ENCODE measurements around the gene ZNF275. TPM values are rescaled to one million over a fixed set of nuclear protein-coding genes. Genes with fewer than 3 reads are reported as not detected.
"Not testable (repeated sequence)": the region's sequence is repeated elsewhere in the genome, so short reads cannot be mapped to it uniquely, and the experiment has no call there.

ZNF275 gene
- total and polyA plus RNA-seq, 5 experiments from 2014 or later = 4.8 to 17.1 (median 7.5) TPM

DNA sequence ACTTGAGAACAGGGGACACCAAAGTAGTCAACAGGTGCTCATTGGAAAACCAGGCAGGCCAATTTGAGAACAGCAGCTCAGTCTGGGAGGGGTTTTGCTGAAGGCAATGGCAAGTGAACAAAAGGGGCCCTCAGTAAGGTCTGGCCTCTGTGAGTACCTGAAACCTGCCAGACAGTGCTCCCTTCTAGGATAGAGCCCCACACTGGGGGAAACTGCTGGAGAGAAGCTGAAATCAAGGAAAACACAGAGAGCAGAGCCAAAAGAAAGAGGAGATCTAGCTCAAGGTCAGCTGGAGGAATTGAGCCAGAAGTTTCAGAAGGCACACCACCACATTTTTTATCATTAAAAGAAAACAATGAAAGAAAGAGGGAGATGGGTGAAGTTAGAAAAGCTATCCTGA, 39.0 kb downstream of the ZNF275 start:
- H3K27me3 Mint-ChIP-seq = peaks cover 0 to 3% (median 0%) of the 10 kb centered on the region in 5 donors
- H3K9me3 Mint-ChIP-seq = no peaks in the 10 kb centered on the region
- no peak overlapping the region for H3K27ac Mint-ChIP-seq
- H3K4me1 Mint-ChIP-seq = no peaks in the 10 kb centered on the region
- POLR2A ChIA-PET = no interaction called here
- DNase-seq = no peak
- no peak overlapping the region for H3K4me3 Mint-ChIP-seq
- H3K36me3 Mint-ChIP-seq = no peaks in the 10 kb centered on the region
- ATAC-seq = no peak

DNA sequence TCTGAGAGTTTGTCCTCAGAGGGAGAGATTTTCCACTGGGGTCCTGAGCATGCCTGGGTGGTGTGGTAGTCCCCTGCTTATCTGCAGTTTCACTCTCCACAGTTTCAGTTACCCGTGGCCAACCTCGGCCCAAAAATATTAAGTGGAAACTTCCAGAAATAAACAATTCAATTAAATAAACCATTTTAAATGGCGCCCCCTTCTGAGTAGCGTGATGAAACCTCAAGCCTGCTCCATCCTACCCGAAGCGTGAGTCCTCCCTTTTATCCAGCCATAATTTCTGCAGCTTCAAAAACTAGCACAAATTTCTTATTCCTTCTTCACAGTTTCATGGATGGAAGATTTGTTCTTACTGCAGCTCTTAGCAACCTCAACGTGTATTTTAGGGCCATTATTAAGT, 40.5 kb downstream of the ZNF275 start:
- peak overlapping the region in 1 of 10 donors; percentile 27 for H3K27ac Mint-ChIP-seq
- no peaks in the 10 kb centered on the region for H3K9me3 Mint-ChIP-seq
- H3K4me3 Mint-ChIP-seq = no peak overlapping the region
- ATAC-seq = no peak
- no peaks in the 10 kb centered on the region for H3K4me1 Mint-ChIP-seq
- POLR2A ChIA-PET = no interaction called here
- H3K27me3 Mint-ChIP-seq = peaks cover 0 to 3% (median 0%) of the 10 kb centered on the region in 5 donors
- H3K36me3 Mint-ChIP-seq = no peaks in the 10 kb centered on the region
- no peak for DNase-seq

GRCh38 chrX:153375571-153375970, 41.6 kb downstream of the ZNF275 start:
- POLR2A ChIA-PET = no interaction called here
- H3K4me1 Mint-ChIP-seq = peaks cover 0 to 1% (median 0%) of the 10 kb centered on the region in 4 donors
- no peaks in the 10 kb centered on the region for H3K9me3 Mint-ChIP-seq

GRCh38 chrX:153377727-153378126, 43.8 kb downstream of the ZNF275 start:
- peaks cover 0 to 1% (median 0%) of the 10 kb centered on the region in 4 donors for H3K4me1 Mint-ChIP-seq
- no peak for ATAC-seq
- no peaks in the 10 kb centered on the region for H3K27me3 Mint-ChIP-seq
- POLR2A ChIA-PET = no interaction called here
- H3K27ac Mint-ChIP-seq = no peak overlapping the region
- no peaks in the 10 kb centered on the region for H3K36me3 Mint-ChIP-seq
- no peak overlapping the region for H3K4me3 Mint-ChIP-seq
- DNase-seq = no peak
- no peaks in the 10 kb centered on the region for H3K9me3 Mint-ChIP-seq

More at GRCh38 chrX:153375571-153375970, 41.6 kb downstream of the ZNF275 start:
- peaks cover 0 to 2% (median 0%) of the 10 kb centered on the region in 5 donors for H3K27me3 Mint-ChIP-seq
- H3K27ac Mint-ChIP-seq = no peak overlapping the region
- H3K4me3 Mint-ChIP-seq = no peak overlapping the region
- no peaks in the 10 kb centered on the region for H3K36me3 Mint-ChIP-seq
- ATAC-seq (no peak), DNase-seq (no peak)

DNA sequence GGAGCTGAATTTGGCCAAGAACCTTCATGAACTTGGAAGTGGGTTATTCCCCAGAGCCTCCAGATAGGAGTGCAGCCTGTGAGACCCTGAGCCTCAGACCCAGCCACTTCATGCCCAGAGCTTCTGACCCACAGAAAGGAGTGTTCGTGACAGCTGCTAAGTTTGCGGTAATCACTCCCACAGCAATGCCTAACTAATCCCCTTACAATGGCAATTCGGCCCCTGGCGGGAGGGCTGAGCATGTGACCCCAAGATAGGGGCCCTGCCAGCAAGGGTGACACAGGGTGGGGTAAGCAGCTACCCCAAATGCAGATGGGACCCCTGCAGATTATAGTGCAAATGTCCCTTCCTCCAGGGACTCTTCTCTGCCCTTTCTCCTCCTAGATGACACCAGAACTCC, 44.7 kb downstream of the ZNF275 start:
- H3K27ac Mint-ChIP-seq = peak overlapping the region in 1 of 10 donors; percentile 29
- peaks cover 0 to 1% (median 0%) of the 10 kb centered on the region in 4 donors for H3K4me1 Mint-ChIP-seq
- H3K36me3 Mint-ChIP-seq = no peaks in the 10 kb centered on the region
- no peaks in the 10 kb centered on the region for H3K9me3 Mint-ChIP-seq
- no peak overlapping the region for H3K4me3 Mint-ChIP-seq
- DNase-seq = no peak
- ATAC-seq = no peak
- no peaks in the 10 kb centered on the region for H3K27me3 Mint-ChIP-seq
- POLR2A ChIA-PET = no interaction called here

- DNase-seq (no peak), ATAC-seq (no peak)
- Mint-ChIP-seq H3K4me3 (no peak overlapping the region), H3K27me3 (no peaks in the 10 kb centered on the region), H3K9me3 (no peaks in the 10 kb centered on the region), H3K4me1 (peaks cover 0 to 1% (median 0%) of the 10 kb centered on the region in 4 donors), H3K36me3 (no peaks in the 10 kb centered on the region), H3K27ac (no peak overlapping the region)
- POLR2A ChIA-PET = no interaction called here
Measured at GRCh38 chrX:153379508-153379907, 45.6 kb downstream of the ZNF275 start.

- DNase-seq = no peak
- POLR2A ChIA-PET = no interaction called here
- Mint-ChIP-seq H3K9me3 (no peaks in the 10 kb centered on the region), H3K27me3 (no peaks in the 10 kb centered on the region), H3K36me3 (no peaks in the 10 kb centered on the region), H3K27ac (peak overlapping the region in 1 of 10 donors; percentile 9), H3K4me1 (peaks cover 0 to 1% (median 0%) of the 10 kb centered on the region in 4 donors), H3K4me3 (no peak overlapping the region)
- no peak for ATAC-seq
Measured at GRCh38 chrX:153379971-153380581, 46.1 kb downstream of the ZNF275 start.

DNA sequence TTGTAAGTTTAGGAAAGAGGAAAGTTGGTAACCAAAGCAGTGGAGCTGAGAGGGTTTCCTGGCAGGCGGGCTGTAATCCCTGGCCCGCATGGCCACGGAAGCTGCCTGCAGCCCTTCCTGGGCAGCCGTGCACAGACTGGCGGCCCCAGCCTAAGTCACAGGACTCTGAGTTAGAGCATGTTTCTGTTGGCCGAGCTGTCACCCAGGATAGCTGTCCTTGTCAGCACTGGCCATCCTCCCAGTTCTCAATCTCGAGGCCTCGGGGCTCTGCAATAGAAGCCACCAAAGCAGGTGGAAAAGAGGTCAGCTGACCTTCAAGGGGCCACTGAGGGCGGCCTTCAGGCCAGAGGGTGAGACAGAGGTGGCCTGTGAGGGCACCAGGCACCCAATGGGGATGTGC, 46.7 kb downstream of the ZNF275 start:
- no peaks in the 10 kb centered on the region for H3K36me3 Mint-ChIP-seq
- H3K4me3 Mint-ChIP-seq = no peak overlapping the region
- H3K9me3 Mint-ChIP-seq = no peaks in the 10 kb centered on the region
- no peaks in the 10 kb centered on the region for H3K27me3 Mint-ChIP-seq
- no peak overlapping the region for H3K27ac Mint-ChIP-seq
- peaks cover 0 to 1% (median 0%) of the 10 kb centered on the region in 4 donors for H3K4me1 Mint-ChIP-seq
- POLR2A ChIA-PET = no interaction called here
- ATAC-seq (no peak), DNase-seq (no peak)

DNA sequence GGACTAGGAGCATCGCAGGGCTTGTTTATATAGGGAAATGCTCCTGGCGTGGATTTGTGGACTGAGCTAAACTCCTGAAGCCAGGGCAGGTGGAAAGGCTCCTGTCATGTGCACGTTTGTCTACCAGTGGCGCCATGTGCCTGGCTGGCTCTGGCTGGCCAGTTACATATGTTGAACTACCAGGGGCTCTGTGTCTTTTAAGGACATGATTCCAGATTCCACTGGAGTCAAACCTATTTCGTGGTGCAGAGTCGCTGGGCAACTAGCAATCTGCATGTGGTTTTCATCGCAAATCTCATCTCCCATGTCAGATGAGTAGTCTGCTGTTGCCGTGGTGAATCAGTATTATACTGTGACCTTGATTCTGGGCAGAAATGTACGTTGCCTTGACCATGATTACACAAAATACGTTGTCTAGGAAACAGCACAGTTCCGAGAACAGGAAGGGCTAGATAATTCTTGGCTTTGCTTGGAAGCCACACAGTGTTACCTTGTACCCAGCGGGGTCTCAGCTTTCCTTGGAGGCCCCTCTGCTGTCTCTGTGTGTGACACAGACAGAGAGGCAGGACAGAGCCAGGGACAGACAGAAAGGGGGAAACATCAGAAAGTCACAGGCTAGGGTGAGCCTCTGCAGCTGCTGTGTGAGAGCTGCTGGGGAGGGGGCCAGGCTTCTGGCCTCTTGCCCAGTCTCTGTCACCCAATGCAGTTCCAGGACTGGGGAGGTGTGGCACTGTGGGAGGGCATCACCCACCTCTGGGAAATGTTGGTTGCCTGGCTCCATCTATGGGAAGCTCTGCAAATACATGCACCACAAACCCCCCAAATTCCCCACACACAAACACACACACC, 48.0 kb downstream of the ZNF275 start:
- Mint-ChIP-seq H3K36me3 (no peaks in the 10 kb centered on the region), H3K27me3 (no peaks in the 10 kb centered on the region), H3K4me1 (peaks cover 0 to 1% (median 0%) of the 10 kb centered on the region in 4 donors), H3K27ac (peak overlapping the region in 1 of 10 donors; percentile 23), H3K4me3 (no peak overlapping the region), H3K9me3 (no peaks in the 10 kb centered on the region)
- POLR2A ChIA-PET = no interaction called here
- ATAC-seq = peak; percentile 42 to 59
- peak in 4 of 10 donors; percentile 2 to 35 (median 19) for DNase-seq

DNA sequence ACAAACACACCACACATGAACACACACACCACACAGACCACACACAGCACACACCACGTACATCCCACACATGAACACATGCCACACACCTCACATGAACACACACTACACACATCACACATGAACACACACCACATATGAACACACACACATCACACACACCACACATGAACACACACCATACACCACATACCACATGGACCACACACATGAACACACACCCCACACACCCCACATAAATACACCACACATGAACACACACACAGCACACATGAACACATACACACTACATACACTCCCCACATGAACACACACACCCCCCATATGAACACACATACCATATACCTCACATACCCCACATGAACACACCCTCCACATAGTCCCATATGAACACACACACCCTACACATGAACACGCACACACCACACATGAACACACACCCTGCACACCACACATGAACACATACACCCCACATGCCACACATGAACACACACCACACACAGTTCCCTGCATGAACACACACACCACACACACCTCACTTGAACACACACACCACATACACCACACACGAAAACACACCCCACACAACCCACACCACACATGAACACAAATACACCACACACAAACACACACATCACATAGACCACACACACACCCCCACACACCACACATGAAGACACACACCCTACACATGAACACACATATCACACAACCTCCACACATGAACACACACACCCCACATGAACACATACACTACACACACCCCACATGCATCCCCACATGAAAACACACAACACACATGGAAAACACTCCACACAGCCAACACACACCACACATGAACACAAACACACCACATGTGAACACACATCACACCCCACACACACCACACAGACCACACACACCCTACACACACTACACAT, 48.9 kb downstream of the ZNF275 start:
- Mint-ChIP-seq H3K27ac (no peak overlapping the region), H3K4me3 (no peak overlapping the region), H3K9me3 (no peaks in the 10 kb centered on the region), H3K36me3 (no peaks in the 10 kb centered on the region), H3K27me3 (no peaks in the 10 kb centered on the region), H3K4me1 (peaks cover 0 to 1% (median 0%) of the 10 kb centered on the region in 4 donors)
- ATAC-seq (no peak), DNase-seq (no peak)
- POLR2A ChIA-PET = no interaction called here

- H3K36me3 Mint-ChIP-seq = no peaks in the 10 kb centered on the region
- peaks cover 0 to 1% (median 0%) of the 10 kb centered on the region in 4 donors for H3K4me1 Mint-ChIP-seq
- ATAC-seq (no peak), DNase-seq (no peak)
- no peaks in the 10 kb centered on the region for H3K27me3 Mint-ChIP-seq
- no peaks in the 10 kb centered on the region for H3K9me3 Mint-ChIP-seq
- H3K4me3 Mint-ChIP-seq = no peak overlapping the region
- POLR2A ChIA-PET = no interaction called here
- H3K27ac Mint-ChIP-seq = no peak overlapping the region
Measured at GRCh38 chrX:153384390-153384789, 50.4 kb downstream of the ZNF275 start.

GRCh38 chrX:153384973-153385372, 51.0 kb downstream of the ZNF275 start:
- POLR2A ChIA-PET, H3K27ac Mint-ChIP-seq, H3K4me3 Mint-ChIP-seq, H3K9me3 Mint-ChIP-seq, DNase-seq, H3K27me3 Mint-ChIP-seq, H3K36me3 Mint-ChIP-seq, H3K4me1 Mint-ChIP-seq, ATAC-seq: not testable (repeated sequence)

DNA sequence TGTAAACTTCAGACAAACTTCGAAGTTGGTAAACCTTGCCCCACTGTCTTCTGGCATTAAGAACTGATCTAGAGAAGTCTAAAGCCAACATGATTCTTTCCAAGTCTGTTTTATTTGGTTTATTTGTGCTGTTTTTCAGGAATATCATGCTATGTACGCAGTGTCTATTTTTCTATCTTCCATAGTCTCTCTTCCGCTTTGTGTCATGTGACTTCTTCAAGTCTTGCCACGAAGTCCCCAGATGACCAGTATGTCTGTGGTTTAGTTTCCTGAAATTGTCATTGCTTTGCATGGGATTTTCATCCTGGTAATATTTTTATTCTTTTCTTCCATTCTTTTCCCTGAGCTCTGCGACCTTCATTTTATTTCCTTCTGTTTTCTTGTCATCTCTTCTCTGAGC, 52.1 kb downstream of the ZNF275 start:
- no peaks in the 10 kb centered on the region for H3K27me3 Mint-ChIP-seq
- POLR2A ChIA-PET = no interaction called here
- no peaks in the 10 kb centered on the region for H3K4me1 Mint-ChIP-seq
- H3K36me3 Mint-ChIP-seq = no peaks in the 10 kb centered on the region
- H3K9me3 Mint-ChIP-seq = no peaks in the 10 kb centered on the region
- DNase-seq (no peak), ATAC-seq (no peak)
- no peak overlapping the region for H3K4me3 Mint-ChIP-seq
- no peak overlapping the region for H3K27ac Mint-ChIP-seq
